Nephron (organoid): Measurements from ENCODE around the gene SLC30A2.

ENCODE experiments used
- H3K27ac Mint-ChIP-seq, 3 experiments: 2 replicates each; pipeline ENCODE4 v1.8.0; 2020; ENCODE audit warnings: mixed read lengths in 3 of 3, mild to moderate bottlenecking in 2 of 3, moderate library complexity in 1 of 3
- H3K27me3 Mint-ChIP-seq: 2 replicates; pipeline ENCODE4 v1.8.0; 2021; ENCODE audit warnings: low read depth, mild to moderate bottlenecking, moderate library complexity, mixed read lengths
- H3K36me3 Mint-ChIP-seq: 2 replicates; pipeline ENCODE4 v1.8.0; 2020; ENCODE audit warnings: low read depth, mixed read lengths
- H3K4me1 Mint-ChIP-seq: 2 replicates; pipeline ENCODE4 v1.8.0; 2020; ENCODE audit warnings: mixed read lengths
- H3K4me3 Mint-ChIP-seq, 3 experiments: 2 replicates each; pipeline ENCODE4 v1.8.0; 2020; ENCODE audit warnings: mild to moderate bottlenecking in 3 of 3, mixed read lengths in 3 of 3, moderate library complexity in 2 of 3
- H3K9me3 Mint-ChIP-seq: 2 replicates; pipeline ENCODE4 v1.8.0; 2020; ENCODE audit warnings: mixed read lengths
- CTCF ChIP-seq, 3 experiments: fragments of 200-600 bp; sonication (generic); IDR thresholded peaks; one replicate each; pipeline ENCODE4 v1.5.0; 2021; ENCODE audit warnings: antibody characterized with exemption in 3 of 3; ENCODE audit not compliant: unreplicated experiment in 3 of 3

SLC30A2 gene

GRCh38 chr1:26025517-26025916 is 20.4 kb downstream of the SLC30A2 start:
- Mint-ChIP-seq H3K4me3 (peak overlapping the region in 2 of 3 experiments; percentile 6 to 7), H3K4me1 (peaks cover 44% of the 10 kb centered on the region), H3K27me3 (peaks cover 4% of the 10 kb centered on the region), H3K9me3 (no peaks in the 10 kb centered on the region), H3K36me3 (no peaks in the 10 kb centered on the region), H3K27ac (peak overlapping the region in 1 of 3 experiments; percentile 16)
- TF ChIP-seq CTCF (IDR thresholded peaks at IDR 0.05; ENCODE audit: unreplicated experiment in 3 of 3) = no peak

GRCh38 chr1:26025060-26025459 is 20.9 kb downstream of the SLC30A2 start:
- Mint-ChIP-seq H3K9me3 (no peaks in the 10 kb centered on the region), H3K4me3 (no peak overlapping the region)

GRCh38 chr1:26023826-26024225 is 22.1 kb downstream of the SLC30A2 start:
- no peak for TF ChIP-seq CTCF (IDR thresholded peaks at IDR 0.05; ENCODE audit: unreplicated experiment in 3 of 3)
- H3K9me3 Mint-ChIP-seq = no peaks in the 10 kb centered on the region
- H3K36me3 Mint-ChIP-seq = no peaks in the 10 kb centered on the region
- H3K27me3 Mint-ChIP-seq = peaks cover 4% of the 10 kb centered on the region
- peaks cover 58% of the 10 kb centered on the region for H3K4me1 Mint-ChIP-seq
- H3K4me3 Mint-ChIP-seq = peak overlapping the region; percentile 2 to 57 (median 46)
- H3K27ac Mint-ChIP-seq = peak overlapping the region in 1 of 3 experiments; percentile 25

More at GRCh38 chr1:26025060-26025459, 20.9 kb downstream of the SLC30A2 start:
- H3K27ac Mint-ChIP-seq = no peak overlapping the region
- peaks cover 49% of the 10 kb centered on the region for H3K4me1 Mint-ChIP-seq
- TF ChIP-seq CTCF (IDR thresholded peaks at IDR 0.05; ENCODE audit: unreplicated experiment in 3 of 3) = no peak
- no peaks in the 10 kb centered on the region for H3K36me3 Mint-ChIP-seq
- H3K27me3 Mint-ChIP-seq = peaks cover 4% of the 10 kb centered on the region

- no peak overlapping the region for H3K27ac Mint-ChIP-seq
- no peaks in the 10 kb centered on the region for H3K9me3 Mint-ChIP-seq
Measured at GRCh38 chr1:26023009-26023408, 22.9 kb downstream of the SLC30A2 start.

GRCh38 chr1:26022404-26022779 is 23.5 kb downstream of the SLC30A2 start:
- TF ChIP-seq CTCF (IDR thresholded peaks at IDR 0.05; ENCODE audit: unreplicated experiment in 3 of 3) = no peak
- H3K27ac Mint-ChIP-seq = no peak overlapping the region
- no peaks in the 10 kb centered on the region for H3K9me3 Mint-ChIP-seq
- peak overlapping the region; percentile 50 to 67 (median 62) for H3K4me3 Mint-ChIP-seq
- peaks cover 3% of the 10 kb centered on the region for H3K27me3 Mint-ChIP-seq
- peaks cover 62% of the 10 kb centered on the region for H3K4me1 Mint-ChIP-seq
- H3K36me3 Mint-ChIP-seq = no peaks in the 10 kb centered on the region

More at GRCh38 chr1:26023009-26023408, 22.9 kb downstream of the SLC30A2 start:
- no peak for TF ChIP-seq CTCF (IDR thresholded peaks at IDR 0.05; ENCODE audit: unreplicated experiment in 3 of 3)
- peak overlapping the region; percentile 50 to 67 (median 62) for H3K4me3 Mint-ChIP-seq
- H3K36me3 Mint-ChIP-seq = no peaks in the 10 kb centered on the region
- peaks cover 4% of the 10 kb centered on the region for H3K27me3 Mint-ChIP-seq
- peaks cover 64% of the 10 kb centered on the region for H3K4me1 Mint-ChIP-seq

GRCh38 chr1:26021647-26022403 is 24.1 kb downstream of the SLC30A2 start, which contains the start of gene EXTL1:
TSS of gene EXTL1 (plus strand) at chr1:26021775. CDS start at chr1:26022647, 872 bp downstream.
- H3K36me3 Mint-ChIP-seq = no peaks in the 10 kb centered on the region
- peak within 1 kb of the TSS; percentile 39 to 71 (median 68) for H3K27ac Mint-ChIP-seq
- H3K4me3 Mint-ChIP-seq = peak within 1 kb of the TSS; percentile 81 to 83 (median 82)
- no peaks in the 10 kb centered on the region for H3K27me3 Mint-ChIP-seq
- H3K4me1 Mint-ChIP-seq = peaks cover 63% of the 10 kb centered on the region
- no peaks in the 10 kb centered on the region for H3K9me3 Mint-ChIP-seq
- no peak for TF ChIP-seq CTCF (IDR thresholded peaks at IDR 0.05; ENCODE audit: unreplicated experiment in 3 of 3)
